Measurements from ENCODE around the gene HINFP. TPM values are rescaled to one million over a fixed set of nuclear protein-coding genes. Genes with fewer than 3 reads are reported as not detected.
A peak's percentile ranks its signal among the peaks of the same experiment; 100 is the strongest.

HINFP gene
- total and polyA plus RNA-seq, 9 of the 15 experiments (the other 6 are each of a cell fraction or from before 2014, with no cell fraction given) = 13.8 to 34.1 (median 22.5) TPM

DNA sequence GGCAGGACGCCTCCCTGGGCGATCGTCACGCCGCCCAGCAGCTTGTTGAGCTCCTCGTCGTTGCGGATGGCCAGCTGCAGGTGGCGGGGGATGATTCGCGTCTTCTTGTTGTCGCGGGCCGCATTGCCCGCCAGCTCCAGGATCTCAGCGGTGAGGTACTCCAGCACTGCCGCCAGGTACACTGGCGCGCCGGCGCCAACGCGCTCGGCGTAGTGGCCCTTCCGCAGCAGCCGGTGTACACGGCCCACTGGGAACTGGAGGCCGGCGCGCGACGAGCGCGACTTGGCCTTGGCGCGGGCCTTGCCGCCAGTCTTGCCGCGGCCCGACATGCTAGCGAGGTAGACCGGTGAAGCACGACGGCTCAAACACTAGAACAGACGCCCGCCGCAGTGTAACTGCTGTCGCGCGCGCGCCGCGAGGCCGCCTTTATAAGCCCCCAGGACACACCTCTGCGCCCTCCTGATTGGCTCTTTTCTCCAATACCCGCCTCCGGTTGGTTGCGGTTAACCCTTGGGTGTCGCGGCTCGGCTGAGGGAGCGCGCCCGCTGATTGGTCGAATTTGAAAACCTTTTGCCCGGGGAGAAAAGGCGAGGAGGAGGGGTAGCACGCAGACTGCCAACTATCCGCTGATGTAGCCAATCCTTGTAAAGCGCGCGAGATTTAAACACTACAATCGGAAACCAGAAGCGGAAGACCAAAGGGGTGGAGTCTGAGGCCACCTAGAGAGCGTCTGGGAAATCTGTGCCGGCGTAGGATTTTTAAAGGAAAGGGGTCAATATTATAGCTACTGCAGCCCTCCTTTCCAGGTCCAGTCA lies 26.1 kb upstream of the HINFP start (continued):
- TF ChIP-seq HLTF (IDR thresholded peaks at IDR 0.05) = no peak
- TF ChIP-seq, protein P1, sequence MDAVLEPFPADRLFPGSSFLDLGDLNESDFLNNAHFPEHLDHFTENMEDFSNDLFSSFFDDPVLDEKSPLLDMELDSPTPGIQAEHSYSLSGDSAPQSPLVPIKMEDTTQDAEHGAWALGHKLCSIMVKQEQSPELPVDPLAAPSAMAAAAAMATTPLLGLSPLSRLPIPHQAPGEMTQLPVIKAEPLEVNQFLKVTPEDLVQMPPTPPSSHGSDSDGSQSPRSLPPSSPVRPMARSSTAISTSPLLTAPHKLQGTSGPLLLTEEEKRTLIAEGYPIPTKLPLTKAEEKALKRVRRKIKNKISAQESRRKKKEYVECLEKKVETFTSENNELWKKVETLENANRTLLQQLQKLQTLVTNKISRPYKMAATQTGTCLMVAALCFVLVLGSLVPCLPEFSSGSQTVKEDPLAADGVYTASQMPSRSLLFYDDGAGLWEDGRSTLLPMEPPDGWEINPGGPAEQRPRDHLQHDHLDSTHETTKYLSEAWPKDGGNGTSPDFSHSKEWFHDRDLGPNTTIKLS (IDR thresholded peaks at IDR 0.05; ENCODE audit: borderline replicate concordance, low read depth) = peak; percentile 69; the same call in 1 of the 2 replicates
- no peak for TF ChIP-seq COPS2 (conservative IDR thresholded peaks at IDR 0.05)
- TF ChIP-seq, protein P2, sequence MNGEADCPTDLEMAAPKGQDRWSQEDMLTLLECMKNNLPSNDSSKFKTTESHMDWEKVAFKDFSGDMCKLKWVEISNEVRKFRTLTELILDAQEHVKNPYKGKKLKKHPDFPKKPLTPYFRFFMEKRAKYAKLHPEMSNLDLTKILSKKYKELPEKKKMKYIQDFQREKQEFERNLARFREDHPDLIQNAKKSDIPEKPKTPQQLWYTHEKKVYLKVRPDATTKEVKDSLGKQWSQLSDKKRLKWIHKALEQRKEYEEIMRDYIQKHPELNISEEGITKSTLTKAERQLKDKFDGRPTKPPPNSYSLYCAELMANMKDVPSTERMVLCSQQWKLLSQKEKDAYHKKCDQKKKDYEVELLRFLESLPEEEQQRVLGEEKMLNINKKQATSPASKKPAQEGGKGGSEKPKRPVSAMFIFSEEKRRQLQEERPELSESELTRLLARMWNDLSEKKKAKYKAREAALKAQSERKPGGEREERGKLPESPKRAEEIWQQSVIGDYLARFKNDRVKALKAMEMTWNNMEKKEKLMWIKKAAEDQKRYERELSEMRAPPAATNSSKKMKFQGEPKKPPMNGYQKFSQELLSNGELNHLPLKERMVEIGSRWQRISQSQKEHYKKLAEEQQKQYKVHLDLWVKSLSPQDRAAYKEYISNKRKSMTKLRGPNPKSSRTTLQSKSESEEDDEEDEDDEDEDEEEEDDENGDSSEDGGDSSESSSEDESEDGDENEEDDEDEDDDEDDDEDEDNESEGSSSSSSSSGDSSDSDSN (IDR thresholded peaks at IDR 0.05; ENCODE audit: borderline replicate concordance in 1 of 2, low read depth in 2 of 2, low read length in 2 of 2) = peak; percentile 60 to 82; a peak in 1 of 4 replicates
- TF ChIP-seq XRCC5 (IDR thresholded peaks at IDR 0.05; ENCODE audit: low read depth, low read length) = peak; percentile 81
- peak; percentile 99 for TF ChIP-seq PRPF4 (IDR thresholded peaks at IDR 0.05; ENCODE audit: insufficient read depth, low read depth, low read length, poor library complexity, severe bottlenecking)
- peak; percentile 99 for TF ChIP-seq FOXM1 (IDR thresholded peaks at IDR 0.05; ENCODE audit: low read depth)
- peak; percentile 96 for TF ChIP-seq FOXM1 (CRISPR knock-in tag; IDR thresholded peaks at IDR 0.05; ENCODE audit: low read depth)
- peak; percentile 100 for TF ChIP-seq KAT7 (CRISPR knock-in tag; IDR thresholded peaks at IDR 0.05; ENCODE audit: borderline replicate concordance)
- TF ChIP-seq, protein P3, sequence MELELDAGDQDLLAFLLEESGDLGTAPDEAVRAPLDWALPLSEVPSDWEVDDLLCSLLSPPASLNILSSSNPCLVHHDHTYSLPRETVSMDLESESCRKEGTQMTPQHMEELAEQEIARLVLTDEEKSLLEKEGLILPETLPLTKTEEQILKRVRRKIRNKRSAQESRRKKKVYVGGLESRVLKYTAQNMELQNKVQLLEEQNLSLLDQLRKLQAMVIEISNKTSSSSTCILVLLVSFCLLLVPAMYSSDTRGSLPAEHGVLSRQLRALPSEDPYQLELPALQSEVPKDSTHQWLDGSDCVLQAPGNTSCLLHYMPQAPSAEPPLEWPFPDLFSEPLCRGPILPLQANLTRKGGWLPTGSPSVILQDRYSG (tag; conservative IDR thresholded peaks at IDR 0.05; ENCODE audit: low read depth) = no peak
- no peak for TF ChIP-seq ZC3H8 (IDR thresholded peaks at IDR 0.05)
- TF ChIP-seq ZNF75A (CRISPR knock-in tag; IDR thresholded peaks at IDR 0.05) = no peak
- peak; percentile 95 for TF ChIP-seq HNRNPLL (IDR thresholded peaks at IDR 0.05; ENCODE audit: low read depth, low read length, poor library complexity, severe bottlenecking)
- TF ChIP-seq, protein P4, sequence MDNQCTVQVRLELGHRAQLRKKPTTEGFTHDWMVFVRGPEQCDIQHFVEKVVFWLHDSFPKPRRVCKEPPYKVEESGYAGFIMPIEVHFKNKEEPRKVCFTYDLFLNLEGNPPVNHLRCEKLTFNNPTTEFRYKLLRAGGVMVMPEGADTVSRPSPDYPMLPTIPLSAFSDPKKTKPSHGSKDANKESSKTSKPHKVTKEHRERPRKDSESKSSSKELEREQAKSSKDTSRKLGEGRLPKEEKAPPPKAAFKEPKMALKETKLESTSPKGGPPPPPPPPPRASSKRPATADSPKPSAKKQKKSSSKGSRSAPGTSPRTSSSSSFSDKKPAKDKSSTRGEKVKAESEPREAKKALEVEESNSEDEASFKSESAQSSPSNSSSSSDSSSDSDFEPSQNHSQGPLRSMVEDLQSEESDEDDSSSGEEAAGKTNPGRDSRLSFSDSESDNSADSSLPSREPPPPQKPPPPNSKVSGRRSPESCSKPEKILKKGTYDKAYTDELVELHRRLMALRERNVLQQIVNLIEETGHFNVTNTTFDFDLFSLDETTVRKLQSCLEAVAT (IDR thresholded peaks at IDR 0.05) = peak; percentile 79 to 86
- peak; percentile 18 for TF ChIP-seq RBM39 (optimal IDR thresholded peaks at IDR 0.05; ENCODE audit: low read depth, low read length)
- TF ChIP-seq ZNF583 (CRISPR knock-in tag; IDR thresholded peaks at IDR 0.05) = 0 out of 2 replicates have a peak, but pooled peaks have one; percentile 61
- no peak for TF ChIP-seq ZNF778 (CRISPR knock-in tag; IDR thresholded peaks at IDR 0.05)
- TF ChIP-seq ZNF668 (CRISPR knock-in tag; IDR thresholded peaks at IDR 0.05) = no peak
- TF ChIP-seq, protein P5, sequence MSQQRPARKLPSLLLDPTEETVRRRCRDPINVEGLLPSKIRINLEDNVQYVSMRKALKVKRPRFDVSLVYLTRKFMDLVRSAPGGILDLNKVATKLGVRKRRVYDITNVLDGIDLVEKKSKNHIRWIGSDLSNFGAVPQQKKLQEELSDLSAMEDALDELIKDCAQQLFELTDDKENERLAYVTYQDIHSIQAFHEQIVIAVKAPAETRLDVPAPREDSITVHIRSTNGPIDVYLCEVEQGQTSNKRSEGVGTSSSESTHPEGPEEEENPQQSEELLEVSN (IDR thresholded peaks at IDR 0.05; ENCODE audit: borderline replicate concordance in 1 of 2, extremely low read depth in 1 of 2, insufficient read depth in 1 of 2, insufficient read length in 1 of 2, low read depth in 1 of 2, low read length in 1 of 2, poor library complexity in 1 of 2, severe bottlenecking in 1 of 2) = peak; percentile 72 to 83
- TF ChIP-seq MAFK (IDR thresholded peaks at IDR 0.05; ENCODE audit: low read length) = peak; percentile 32; the same call in 1 of the 2 replicates
